Fibroblast of lung (primary cell): Measurements from ENCODE around the gene INSR. TPM values are rescaled to one million over a fixed set of nuclear protein-coding genes. Genes with fewer than 3 reads are reported as not detected.

Experiments
- DNase-seq, 2 donors: peaks; one replicate each; pipeline versions ENCODE4 v3.0.0 to v3.0.0-alpha.2; 2010; ENCODE audit warnings: low read depth in 2 of 2
- H2AFZ ChIP-seq: 2 replicates; pipeline ENCODE4 v1.5.1; 2012; ENCODE audit warnings: low read length, control low read depth, inconsistent platforms
- H3K27ac ChIP-seq: 2 replicates; pipeline ENCODE4 v1.5.1; 2011; ENCODE audit warnings: low read length, control low read depth; ENCODE audit not compliant: insufficient read depth
- H3K27me3 ChIP-seq: 2 replicates; pipeline ENCODE4 v1.5.1; 2011; ENCODE audit warnings: mild to moderate bottlenecking, low read length; ENCODE audit not compliant: control insufficient read depth, insufficient read depth
- H3K36me3 ChIP-seq: 2 replicates; pipeline ENCODE4 v1.5.1; 2011; ENCODE audit warnings: low read length; ENCODE audit not compliant: control insufficient read depth, insufficient read depth
- H3K4me1 ChIP-seq: 2 replicates; pipeline ENCODE4 v1.5.1; 2011; ENCODE audit warnings: low read length; ENCODE audit not compliant: control insufficient read depth, insufficient read depth; ENCODE audit errors: extremely low read depth
- H3K4me2 ChIP-seq: 2 replicates; pipeline ENCODE4 v1.5.1; 2011; ENCODE audit warnings: low read length, control low read depth; ENCODE audit not compliant: insufficient read depth; ENCODE audit errors: extremely low read depth
- H3K4me3 ChIP-seq, 4 experiments: fragments of 200-600 bp in 1 of 4; sonication (generic) in 1 of 4; replicated peaks in 1 of 4; 2 replicates each; pipeline ENCODE4 v1.5.1; 2011 to 2016; ENCODE audit warnings: low read length in 4 of 4, low read depth in 3 of 4, mild to moderate bottlenecking in 3 of 4, control low read depth in 2 of 4, inconsistent platforms in 1 of 4, mixed read lengths in 1 of 4; ENCODE audit not compliant: insufficient read depth in 1 of 4; ENCODE audit errors: control extremely low read depth in 1 of 4
- H3K79me2 ChIP-seq: 2 replicates; pipeline ENCODE4 v1.5.1; 2012; ENCODE audit warnings: mild to moderate bottlenecking, low read length, inconsistent platforms; ENCODE audit not compliant: control insufficient read depth, insufficient read depth
- H3K9ac ChIP-seq: 2 replicates; pipeline ENCODE4 v1.5.1; 2011; ENCODE audit warnings: mild to moderate bottlenecking, low read length, control low read depth; ENCODE audit not compliant: insufficient read depth
- H3K9me3 ChIP-seq: 2 replicates; pipeline ENCODE4 v1.5.1; 2012; ENCODE audit warnings: low read depth, low read length; ENCODE audit not compliant: control insufficient read depth, insufficient read depth
- H4K20me1 ChIP-seq: 2 replicates; pipeline ENCODE4 v1.5.1; 2011; ENCODE audit warnings: low read length; ENCODE audit not compliant: control insufficient read depth, insufficient read depth; ENCODE audit errors: extremely low read depth
- CTCF ChIP-seq, 2 donors: IDR thresholded peaks in 1 of 2; conservative IDR thresholded peaks in 1 of 2; 1 replicate in 1 of 2; 2 replicates in 1 of 2; pipeline ENCODE4 v1.5.1; 2011 to 2012; ENCODE audit warnings: low read length in 2 of 2, control low read depth in 1 of 2, inconsistent platforms in 1 of 2, low read depth in 1 of 2, mild to moderate bottlenecking in 1 of 2
- EZH2 ChIP-seq: IDR thresholded peaks from 2 replicates; pipeline ENCODE4 v1.5.1; 2012; ENCODE audit warnings: low read length, control low read depth, mild to moderate bottlenecking; ENCODE audit errors: missing control alignments
- polyA plus RNA-seq, 2 donors: library from polyadenylated mRNA; depleted of rRNA in 1 of 2; stranded (reverse) in 1 of 2; unstranded in 1 of 2; fragments of >200 nt; gene quantifications; 2 replicates each; pipeline ENCODE4 v1.2.1, GENCODE V29; 2011 to 2012; ENCODE audit warnings: missing spikeins in 1 of 2
- total RNA-seq: library from RNA; depleted of rRNA; stranded (reverse); fragments of >200 nt; gene quantifications from 2 replicates; pipeline ENCODE4 v1.2.1, GENCODE V29; 2014

INSR gene
- total and polyA plus RNA-seq, 2 donors (not counting 1 experiment from before 2014, with no cell fraction given): 3.7 to 23.9 TPM

DNA sequence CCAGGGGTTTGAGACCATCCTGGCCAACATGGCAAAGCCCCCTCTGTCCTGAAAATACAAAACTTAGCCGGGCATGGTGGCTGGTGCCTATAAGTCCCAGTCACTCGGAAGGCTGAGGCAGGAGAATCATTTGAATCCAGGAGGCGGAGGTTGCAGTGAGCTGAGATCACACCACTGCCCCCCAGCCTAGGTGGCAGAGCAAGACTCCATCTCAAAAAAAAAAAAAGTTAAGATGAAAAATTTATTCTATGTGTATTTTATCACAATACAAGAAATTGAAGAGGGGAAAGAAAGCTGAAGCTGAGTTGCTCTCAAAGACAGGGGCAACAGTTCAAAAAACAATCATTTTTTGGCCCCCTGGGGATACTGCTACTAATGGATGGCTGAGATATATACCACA lies 31.1 kb downstream of the INSR start:
- Histone ChIP-seq H3K79me2 (no peaks in the 10 kb centered on the region), H4K20me1 (no peaks in the 10 kb centered on the region), H3K4me3 (no peak overlapping the region), H3K4me2 (no peak overlapping the region), H3K27ac (no peak overlapping the region), H3K4me1 (no peaks in the 10 kb centered on the region), H3K9ac (no peak overlapping the region), H3K9me3 (no peaks in the 10 kb centered on the region), H3K27me3 (no peaks in the 10 kb centered on the region), H2AFZ (no peak overlapping the region), H3K36me3 (no peaks in the 10 kb centered on the region)
- TF ChIP-seq CTCF (conservative IDR thresholded peaks at IDR 0.05 in 1 of 2, IDR thresholded peaks at IDR 0.05 in 1 of 2; ENCODE audit: low read depth in 1 of 2, low read length in 2 of 2) (no peak), EZH2 (no peak)
- no peak for DNase-seq

DNA sequence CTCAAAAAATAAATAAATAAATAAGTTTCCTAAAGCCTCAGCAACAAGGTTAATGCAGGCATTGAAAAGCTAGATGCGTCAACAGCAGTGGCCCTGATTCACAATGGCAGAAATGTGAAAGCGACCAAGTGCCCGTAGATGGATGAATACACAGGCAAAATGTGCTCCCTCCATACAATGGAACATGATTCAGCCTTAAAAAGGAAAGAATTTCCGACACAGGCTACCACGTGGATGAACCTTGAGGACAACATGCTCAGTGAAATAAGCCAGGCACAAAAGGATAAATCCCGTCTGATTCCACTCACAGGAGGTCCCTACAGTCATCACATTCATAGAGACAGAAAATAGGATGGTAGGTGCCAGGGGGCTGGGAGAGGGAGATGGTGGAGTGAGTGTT lies 31.7 kb downstream of the INSR start:
- no peak overlapping the region for H3K4me3 ChIP-seq
- H2AFZ ChIP-seq: no peak overlapping the region
- H3K9me3 ChIP-seq: no peaks in the 10 kb centered on the region
- no peaks in the 10 kb centered on the region for H3K36me3 ChIP-seq
- no peak overlapping the region for H3K27ac ChIP-seq
- H3K4me1 ChIP-seq: no peaks in the 10 kb centered on the region
- H3K9ac ChIP-seq: no peak overlapping the region
- H3K79me2 ChIP-seq: no peaks in the 10 kb centered on the region
- H3K4me2 ChIP-seq: no peak overlapping the region
- H3K27me3 ChIP-seq: no peaks in the 10 kb centered on the region
- H4K20me1 ChIP-seq: no peaks in the 10 kb centered on the region
- TF ChIP-seq CTCF (conservative IDR thresholded peaks at IDR 0.05 in 1 of 2, IDR thresholded peaks at IDR 0.05 in 1 of 2; ENCODE audit: low read depth in 1 of 2, low read length in 2 of 2) (no peak), EZH2 (no peak)
- DNase-seq: no peak

- no peaks in the 10 kb centered on the region for H3K79me2 ChIP-seq
- H3K27me3 ChIP-seq: no peaks in the 10 kb centered on the region
- H3K4me3 ChIP-seq: no peak overlapping the region
- H4K20me1 ChIP-seq: no peaks in the 10 kb centered on the region
- DNase-seq: no peak
- no peaks in the 10 kb centered on the region for H3K4me1 ChIP-seq
- H3K27ac ChIP-seq: no peak overlapping the region
- H2AFZ ChIP-seq: no peak overlapping the region
- no peaks in the 10 kb centered on the region for H3K9me3 ChIP-seq
- no peak overlapping the region for H3K4me2 ChIP-seq
- H3K9ac ChIP-seq: no peak overlapping the region
- TF ChIP-seq CTCF (conservative IDR thresholded peaks at IDR 0.05 in 1 of 2, IDR thresholded peaks at IDR 0.05 in 1 of 2; ENCODE audit: low read depth in 1 of 2, low read length in 2 of 2) (no peak), EZH2 (no peak)
- H3K36me3 ChIP-seq: no peaks in the 10 kb centered on the region
These were observed 34.1 kb downstream of the INSR start for GRCh38 chr19:7260161-7260560.
